Liver (tissue), 3 donors: Measurements from ENCODE around the gene DNAJC15.

Experiments used
- FOXA1 ChIP-seq: IDR thresholded peaks from 2 replicates; pipeline ENCODE4 v1.6.1; 2016; ENCODE audit warnings: antibody characterized with exemption
- JUND ChIP-seq, 2 donors: IDR thresholded peaks; 2 replicates each; pipeline ENCODE4 v1.6.1; 2016; ENCODE audit warnings: antibody characterized with exemption in 2 of 2
- RAD21 ChIP-seq, 2 donors: IDR thresholded peaks; 2 replicates each; pipeline ENCODE4 v1.6.1; 2016; ENCODE audit warnings: antibody characterized with exemption in 2 of 2, mild to moderate bottlenecking in 2 of 2
- RXRA ChIP-seq, 2 donors: IDR thresholded peaks; 2 replicates each; pipeline ENCODE4 v1.6.1; 2017 to 2018; ENCODE audit warnings: antibody characterized with exemption in 2 of 2, mild to moderate bottlenecking in 1 of 2
- SP1 ChIP-seq: IDR thresholded peaks from 2 replicates; pipeline ENCODE4 v1.6.1; 2018; ENCODE audit warnings: antibody characterized with exemption, mild to moderate bottlenecking
- TAF1 ChIP-seq: conservative IDR thresholded peaks from 2 replicates; pipeline ENCODE4 v1.6.1; 2016; ENCODE audit warnings: antibody characterized with exemption, mild to moderate bottlenecking
- YY1 ChIP-seq: IDR thresholded peaks from 2 replicates; pipeline ENCODE4 v1.6.1; 2016; ENCODE audit warnings: antibody characterized with exemption, mild to moderate bottlenecking
- TF ChIP-seq, protein P1 (sequence below): fragments of 150-350 bp; IDR thresholded peaks from 2 replicates; pipeline ENCODE4 v1.5.1; 2017; ENCODE audit warnings: improper control_type of control experiment, low read depth, low read length; ENCODE audit not compliant: missing input control
- TF ChIP-seq, protein P2 (sequence below): IDR thresholded peaks from 2 replicates; pipeline ENCODE4 v1.6.1; 2016; ENCODE audit warnings: antibody characterized with exemption
- TF ChIP-seq, protein P3 (sequence below): IDR thresholded peaks from 2 replicates; pipeline ENCODE4 v1.6.1; 2016; ENCODE audit warnings: antibody characterized with exemption
- TF ChIP-seq, protein P4 (sequence below): IDR thresholded peaks from 2 replicates; pipeline ENCODE4 v1.6.1; 2016; ENCODE audit warnings: antibody characterized with exemption, mild to moderate bottlenecking
- donor health status: healthy.
- donor health status: healthy.

DNA sequence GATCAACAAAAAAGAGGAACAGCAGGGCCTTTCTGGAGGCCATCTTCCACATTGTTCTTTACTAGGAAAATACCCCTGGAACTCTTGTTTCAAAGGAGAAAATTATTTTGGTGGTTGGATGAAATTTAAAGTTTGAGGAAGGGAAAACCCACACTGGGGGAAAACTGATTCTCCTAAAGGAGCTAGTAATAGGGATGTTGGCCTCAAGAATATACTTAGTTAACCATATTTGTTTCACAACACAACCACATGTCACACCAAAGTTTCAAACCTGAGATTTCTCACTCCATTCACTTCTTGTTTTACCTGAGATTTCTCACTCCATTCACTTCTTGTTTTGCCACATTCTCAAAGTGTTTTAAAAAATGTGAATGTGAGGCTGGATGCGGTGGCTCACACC lies 28.5 kb upstream of the DNAJC15 start:
- TF ChIP-seq RAD21 (IDR thresholded peaks at IDR 0.05) (no peak), JUND (IDR thresholded peaks at IDR 0.05) (no peak), YY1 (no peak), TAF1 (no peak), SP1 (no peak), RXRA (IDR thresholded peaks at IDR 0.05) (no peak), FOXA1 (no peak)
- TF ChIP-seq, protein P1, sequence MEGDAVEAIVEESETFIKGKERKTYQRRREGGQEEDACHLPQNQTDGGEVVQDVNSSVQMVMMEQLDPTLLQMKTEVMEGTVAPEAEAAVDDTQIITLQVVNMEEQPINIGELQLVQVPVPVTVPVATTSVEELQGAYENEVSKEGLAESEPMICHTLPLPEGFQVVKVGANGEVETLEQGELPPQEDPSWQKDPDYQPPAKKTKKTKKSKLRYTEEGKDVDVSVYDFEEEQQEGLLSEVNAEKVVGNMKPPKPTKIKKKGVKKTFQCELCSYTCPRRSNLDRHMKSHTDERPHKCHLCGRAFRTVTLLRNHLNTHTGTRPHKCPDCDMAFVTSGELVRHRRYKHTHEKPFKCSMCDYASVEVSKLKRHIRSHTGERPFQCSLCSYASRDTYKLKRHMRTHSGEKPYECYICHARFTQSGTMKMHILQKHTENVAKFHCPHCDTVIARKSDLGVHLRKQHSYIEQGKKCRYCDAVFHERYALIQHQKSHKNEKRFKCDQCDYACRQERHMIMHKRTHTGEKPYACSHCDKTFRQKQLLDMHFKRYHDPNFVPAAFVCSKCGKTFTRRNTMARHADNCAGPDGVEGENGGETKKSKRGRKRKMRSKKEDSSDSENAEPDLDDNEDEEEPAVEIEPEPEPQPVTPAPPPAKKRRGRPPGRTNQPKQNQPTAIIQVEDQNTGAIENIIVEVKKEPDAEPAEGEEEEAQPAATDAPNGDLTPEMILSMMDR = no peak
- TF ChIP-seq, protein P2, sequence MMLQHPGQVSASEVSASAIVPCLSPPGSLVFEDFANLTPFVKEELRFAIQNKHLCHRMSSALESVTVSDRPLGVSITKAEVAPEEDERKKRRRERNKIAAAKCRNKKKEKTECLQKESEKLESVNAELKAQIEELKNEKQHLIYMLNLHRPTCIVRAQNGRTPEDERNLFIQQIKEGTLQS = no peak
- TF ChIP-seq, protein P3, sequence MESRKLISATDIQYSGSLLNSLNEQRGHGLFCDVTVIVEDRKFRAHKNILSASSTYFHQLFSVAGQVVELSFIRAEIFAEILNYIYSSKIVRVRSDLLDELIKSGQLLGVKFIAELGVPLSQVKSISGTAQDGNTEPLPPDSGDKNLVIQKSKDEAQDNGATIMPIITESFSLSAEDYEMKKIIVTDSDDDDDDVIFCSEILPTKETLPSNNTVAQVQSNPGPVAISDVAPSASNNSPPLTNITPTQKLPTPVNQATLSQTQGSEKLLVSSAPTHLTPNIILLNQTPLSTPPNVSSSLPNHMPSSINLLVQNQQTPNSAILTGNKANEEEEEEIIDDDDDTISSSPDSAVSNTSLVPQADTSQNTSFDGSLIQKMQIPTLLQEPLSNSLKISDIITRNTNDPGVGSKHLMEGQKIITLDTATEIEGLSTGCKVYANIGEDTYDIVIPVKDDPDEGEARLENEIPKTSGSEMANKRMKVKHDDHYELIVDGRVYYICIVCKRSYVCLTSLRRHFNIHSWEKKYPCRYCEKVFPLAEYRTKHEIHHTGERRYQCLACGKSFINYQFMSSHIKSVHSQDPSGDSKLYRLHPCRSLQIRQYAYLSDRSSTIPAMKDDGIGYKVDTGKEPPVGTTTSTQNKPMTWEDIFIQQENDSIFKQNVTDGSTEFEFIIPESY = no peak
- TF ChIP-seq, protein P4, sequence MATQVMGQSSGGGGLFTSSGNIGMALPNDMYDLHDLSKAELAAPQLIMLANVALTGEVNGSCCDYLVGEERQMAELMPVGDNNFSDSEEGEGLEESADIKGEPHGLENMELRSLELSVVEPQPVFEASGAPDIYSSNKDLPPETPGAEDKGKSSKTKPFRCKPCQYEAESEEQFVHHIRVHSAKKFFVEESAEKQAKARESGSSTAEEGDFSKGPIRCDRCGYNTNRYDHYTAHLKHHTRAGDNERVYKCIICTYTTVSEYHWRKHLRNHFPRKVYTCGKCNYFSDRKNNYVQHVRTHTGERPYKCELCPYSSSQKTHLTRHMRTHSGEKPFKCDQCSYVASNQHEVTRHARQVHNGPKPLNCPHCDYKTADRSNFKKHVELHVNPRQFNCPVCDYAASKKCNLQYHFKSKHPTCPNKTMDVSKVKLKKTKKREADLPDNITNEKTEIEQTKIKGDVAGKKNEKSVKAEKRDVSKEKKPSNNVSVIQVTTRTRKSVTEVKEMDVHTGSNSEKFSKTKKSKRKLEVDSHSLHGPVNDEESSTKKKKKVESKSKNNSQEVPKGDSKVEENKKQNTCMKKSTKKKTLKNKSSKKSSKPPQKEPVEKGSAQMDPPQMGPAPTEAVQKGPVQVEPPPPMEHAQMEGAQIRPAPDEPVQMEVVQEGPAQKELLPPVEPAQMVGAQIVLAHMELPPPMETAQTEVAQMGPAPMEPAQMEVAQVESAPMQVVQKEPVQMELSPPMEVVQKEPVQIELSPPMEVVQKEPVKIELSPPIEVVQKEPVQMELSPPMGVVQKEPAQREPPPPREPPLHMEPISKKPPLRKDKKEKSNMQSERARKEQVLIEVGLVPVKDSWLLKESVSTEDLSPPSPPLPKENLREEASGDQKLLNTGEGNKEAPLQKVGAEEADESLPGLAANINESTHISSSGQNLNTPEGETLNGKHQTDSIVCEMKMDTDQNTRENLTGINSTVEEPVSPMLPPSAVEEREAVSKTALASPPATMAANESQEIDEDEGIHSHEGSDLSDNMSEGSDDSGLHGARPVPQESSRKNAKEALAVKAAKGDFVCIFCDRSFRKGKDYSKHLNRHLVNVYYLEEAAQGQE = no peak
